GM13977 (cell line): ENCODE measurements around the gene AMY1A.
"Not testable (repeated sequence)": the region's sequence is repeated elsewhere in the genome, so short reads cannot be mapped to it uniquely, and the experiment has no call there.

Source experiments
- DNase-seq: peaks from one replicate; pipeline ENCODE4 v3.0.0; 2012; ENCODE audit warnings: low spot score
- CTCF ChIP-seq: IDR thresholded peaks from 2 replicates; pipeline ENCODE4 v1.5.1; 2012; ENCODE audit warnings: mild to moderate bottlenecking, control low read depth; ENCODE audit not compliant: insufficient read depth; ENCODE audit errors: extremely low read depth, missing control alignments
- in situ Hi-C: fragments of 300-500 bp; cut with MboI; formaldehyde crosslinking; loops from one replicate; pipeline ENCODE4 v1.12.0; 2022; ENCODE audit warnings: low sequenced_read_pairs, low pct_unique_long_range_greater_than_20kb, mixed read lengths, inconsistent platforms; ENCODE audit not compliant: unreplicated experiment

AMY1A gene

GRCh38 chr1:103655460-103655859, at the start of gene AMY1A:
Gene AMY1A (plus strand): TSS chr1:103655760. CDS start chr1:103656331, 571 bp downstream.
- DNase-seq, in situ Hi-C loops: not testable (repeated sequence)

GRCh38 chr1:103616362-103616761, 39.2 kb upstream of the AMY1A start:
- no peak for TF ChIP-seq CTCF
- no peak for DNase-seq
- in situ Hi-C loops = no loop called here

- DNase-seq, in situ Hi-C loops: not testable (repeated sequence)
These were observed 38.5 kb upstream of the AMY1A start, which contains the start of gene AMY2A for GRCh38 chr1:103616994-103617477. Gene AMY2A (plus strand): TSS chr1:103617427. CDS start chr1:103617441, 14 bp downstream.

- DNase-seq = not testable (repeated sequence)
These were observed 28.1 kb upstream of the AMY1A start for GRCh38 chr1:103627436-103627835.

GRCh38 chr1:103641194-103641593, 14.4 kb upstream of the AMY1A start:
- DNase-seq, in situ Hi-C loops: not testable (repeated sequence)

More at GRCh38 chr1:103627436-103627835, 28.1 kb upstream of the AMY1A start:
- in situ Hi-C loops = not testable (repeated sequence)

- DNase-seq, in situ Hi-C loops: not testable (repeated sequence)
These were observed 11.7 kb upstream of the AMY1A start for GRCh38 chr1:103643908-103644307.

GRCh38 chr1:103650305-103650704, 5.3 kb upstream of the AMY1A start:
- in situ Hi-C loops, DNase-seq: not testable (repeated sequence)

- DNase-seq, in situ Hi-C loops: not testable (repeated sequence)
These were observed 4.7 kb upstream of the AMY1A start for GRCh38 chr1:103650889-103651288.

- DNase-seq, in situ Hi-C loops: not testable (repeated sequence)
These were observed 1.4 kb upstream of the AMY1A start for GRCh38 chr1:103654133-103654532.

GRCh38 chr1:103676335-103676734, 20.8 kb downstream of the AMY1A start:
- DNase-seq, in situ Hi-C loops: not testable (repeated sequence)

GRCh38 chr1:103696110-103696509, 40.5 kb downstream of the AMY1A start, which contains the start of gene AMY1B:
Gene AMY1B (minus strand): TSS chr1:103696210. CDS start chr1:103695639, 571 bp downstream.
- not testable (repeated sequence) for DNase-seq

GRCh38 chr1:103697430-103697829, 41.9 kb downstream of the AMY1A start:
- in situ Hi-C loops, DNase-seq: not testable (repeated sequence)

More at GRCh38 chr1:103696110-103696509, 40.5 kb downstream of the AMY1A start, which contains the start of gene AMY1B:
- in situ Hi-C loops = not testable (repeated sequence)

- in situ Hi-C loops, DNase-seq: not testable (repeated sequence)
These were observed 45.1 kb downstream of the AMY1A start for GRCh38 chr1:103700669-103701068.

GRCh38 chr1:103701256-103701655, 45.7 kb downstream of the AMY1A start:
- DNase-seq, in situ Hi-C loops: not testable (repeated sequence)

- DNase-seq, in situ Hi-C loops: not testable (repeated sequence)
These were observed 52.1 kb downstream of the AMY1A start for GRCh38 chr1:103707670-103708069.

GRCh38 chr1:103710381-103710780, 54.8 kb downstream of the AMY1A start:
- in situ Hi-C loops, DNase-seq: not testable (repeated sequence)
